HepG2 (cell line): Measurements from ENCODE around the gene SHC1. TPM values are rescaled to one million over a fixed set of nuclear protein-coding genes. Genes with fewer than 3 reads are reported as not detected.

ENCODE experiments used
- ARNTL ChIP-seq: sonication (generic); formaldehyde crosslinking; IDR thresholded peaks from 2 replicates; pipeline ENCODE4 v1.4.0; 2020; ENCODE audit warnings: mild to moderate bottlenecking, missing genetic modification reagents
- HIC2 ChIP-seq: sonication (generic); formaldehyde crosslinking; IDR thresholded peaks from 2 replicates; pipeline ENCODE4 v1.9.0; 2022; ENCODE audit warnings: low read depth, missing genetic modification reagents
- ISX ChIP-seq: sonication (generic); formaldehyde crosslinking; conservative IDR thresholded peaks from 2 replicates; pipeline ENCODE4 v1.5.0; 2020; ENCODE audit warnings: missing genetic modification reagents
- MZF1 ChIP-seq: sonication (generic); formaldehyde crosslinking; IDR thresholded peaks from 2 replicates; pipeline ENCODE4 v1.8.1; 2023; ENCODE audit warnings: mild to moderate bottlenecking, missing genetic modification reagents, borderline replicate concordance
- NFE2 ChIP-seq: sonication (generic); formaldehyde crosslinking; IDR thresholded peaks from 2 replicates; pipeline ENCODE4 v1.4.0; 2020; ENCODE audit warnings: missing genetic modification reagents
- RARA ChIP-seq: IDR thresholded peaks from 2 replicates; pipeline ENCODE4 v1.6.1; 2016; ENCODE audit warnings: missing genetic modification reagents, missing compliant biosample characterization
- SMAD9 ChIP-seq: sonication (generic); formaldehyde crosslinking; IDR thresholded peaks from 2 replicates; pipeline ENCODE4 v1.5.1; 2020; ENCODE audit warnings: mild to moderate bottlenecking, missing genetic modification reagents
- SP140L ChIP-seq: sonication (generic); formaldehyde crosslinking; IDR thresholded peaks from 2 replicates; pipeline ENCODE4 v1.4.0; 2020; ENCODE audit warnings: missing genetic modification reagents, borderline replicate concordance
- ZBTB1 ChIP-seq: sonication (generic); formaldehyde crosslinking; IDR thresholded peaks from 2 replicates; pipeline ENCODE4 v1.4.0; 2020; ENCODE audit warnings: missing genetic modification reagents, borderline replicate concordance
- ZBTB10 ChIP-seq: sonication (generic); formaldehyde crosslinking; IDR thresholded peaks from 2 replicates; pipeline ENCODE4 v1.4.0; 2020; ENCODE audit warnings: missing genetic modification reagents, borderline replicate concordance
- ZBTB3 ChIP-seq: sonication (generic); formaldehyde crosslinking; IDR thresholded peaks from 2 replicates; pipeline ENCODE4 v1.4.0; 2020; ENCODE audit warnings: low read depth, mild to moderate bottlenecking, moderate library complexity, missing genetic modification reagents, borderline replicate concordance
- ZNF232 ChIP-seq: sonication (generic); formaldehyde crosslinking; IDR thresholded peaks from 2 replicates; pipeline ENCODE4 v1.4.0; 2020; ENCODE audit warnings: missing genetic modification reagents, borderline replicate concordance
- ZNF362 ChIP-seq: sonication (generic); formaldehyde crosslinking; IDR thresholded peaks from 2 replicates; pipeline ENCODE4 v1.4.0; 2020; ENCODE audit warnings: missing genetic modification reagents, mild to moderate bottlenecking, borderline replicate concordance
- ZNF572 ChIP-seq: sonication (generic); formaldehyde crosslinking; IDR thresholded peaks from 2 replicates; pipeline ENCODE4 v1.5.1; 2020; ENCODE audit warnings: mild to moderate bottlenecking, missing genetic modification reagents
- ZNF597 ChIP-seq: sonication (generic); formaldehyde crosslinking; IDR thresholded peaks from 2 replicates; pipeline ENCODE4 v1.5.0; 2020; ENCODE audit warnings: missing genetic modification reagents
- ZNF607 ChIP-seq: sonication (generic); formaldehyde crosslinking; IDR thresholded peaks from 2 replicates; pipeline ENCODE4 v1.5.1; 2020; ENCODE audit warnings: missing genetic modification reagents, mild to moderate bottlenecking, borderline replicate concordance
- ZNF766 ChIP-seq: sonication (generic); formaldehyde crosslinking; IDR thresholded peaks from 2 replicates; pipeline ENCODE4 v1.5.0; 2020; ENCODE audit warnings: missing genetic modification reagents, borderline replicate concordance
- ZNF891 ChIP-seq: sonication (generic); formaldehyde crosslinking; IDR thresholded peaks from 2 replicates; pipeline ENCODE4 v1.5.0; 2020; ENCODE audit warnings: mild to moderate bottlenecking, missing genetic modification reagents
- polyA plus RNA-seq, 8 experiments: library from polyadenylated mRNA; depleted of rRNA in 3 of 8; stranded (reverse) in 7 of 8; unstranded in 1 of 8; fragments of >200 nt; fragmentation: Illumina TruSeq in 4 of 8; extraction: Trizol in 4 of 8; gene quantifications; 2 replicates each; pipeline versions ENCODE4 v1.2.1 to v1.2.3, GENCODE V29; 2011 to 2016; ENCODE audit warnings: low read depth in 4 of 8, missing spikeins in 1 of 8, mixed read lengths in 1 of 8; ENCODE audit not compliant: insufficient read depth in 1 of 8
- total RNA-seq, 5 experiments: library from RNA; depleted of rRNA; stranded (reverse); fragments of >200 nt; fragmentation: Illumina TruSeq; extraction: Trizol; gene quantifications; 2 replicates each; pipeline ENCODE4 v1.2.3, GENCODE V29; 2016; ENCODE audit warnings: low read depth in 1 of 5

SHC1 gene
- total and polyA plus RNA-seq, 2 of the 13 experiments (the other 11 are each of a cell fraction or from before 2014, with no cell fraction given), result 52.0 to 137 TPM

- TF ChIP-seq ZNF362 (no peak), ZBTB3 (CRISPR knock-in tag) (no peak; the same call in 1 of the 2 replicates), ZNF891 (CRISPR knock-in tag) (no peak; the same call in 1 of the 2 replicates), ARNTL (CRISPR knock-in tag) (peak; percentile 75; the same call in 1 of the 2 replicates), NFE2 (CRISPR knock-in tag) (no peak), ZNF766 (CRISPR knock-in tag) (peak; percentile 90; the same call in 1 of the 2 replicates), ZNF607 (peak; percentile 94), RARA (CRISPR knock-in tag) (no peak; the same call in 1 of the 2 replicates), SP140L (CRISPR knock-in tag) (0 out of 2 replicates have a peak, but pooled peaks have one; percentile 34), ISX (CRISPR knock-in tag) (0 out of 2 replicates have a peak, but pooled peaks have one; percentile 71), ZNF572 (CRISPR knock-in tag) (peak; percentile 80; the same call in 1 of the 2 replicates), SMAD9 (CRISPR knock-in tag) (no peak), ZNF232 (CRISPR knock-in tag) (peak; percentile 85; the same call in 1 of the 2 replicates), ZBTB10 (CRISPR knock-in tag) (no peak; the same call in 1 of the 2 replicates), MZF1 (CRISPR knock-in tag) (no peak), ZBTB1 (no peak), HIC2 (CRISPR knock-in tag) (no peak), ZNF597 (CRISPR knock-in tag) (no peak)
These were observed 9.1 kb downstream of the SHC1 start, which contains the start of gene PYGO2 (continued) for GRCh38 chr1:154961207-154962155.
